Neural progenitor cell (in vitro differentiated cells): ENCODE measurements around the gene AP1G1. TPM values are rescaled to one million over a fixed set of nuclear protein-coding genes. Genes with fewer than 3 reads are reported as not detected.

Experiments used
- DNase-seq: peaks from one replicate; pipeline ENCODE4 v3.0.0-alpha.2; 2016; ENCODE audit warnings: low spot score
- H2AFZ ChIP-seq: fragments of 200-600 bp; sonication (generic); replicated peaks from 2 replicates; pipeline ENCODE4 v1.6.1; 2016; ENCODE audit warnings: antibody characterized with exemption
- H3F3A ChIP-seq: fragments of 200-600 bp; sonication (generic); 2 replicates; pipeline ENCODE4 v1.6.1; 2016; ENCODE audit warnings: antibody characterized with exemption, low read depth
- H3K27ac ChIP-seq: fragments of 200-600 bp; sonication (generic); 2 replicates; pipeline ENCODE4 v1.5.1; 2016; ENCODE audit warnings: mild to moderate bottlenecking
- H3K27me3 ChIP-seq: fragments of 200-600 bp; sonication (generic); 2 replicates; pipeline ENCODE4 v1.6.1; 2016; ENCODE audit warnings: mild to moderate bottlenecking, moderate library complexity
- H3K36me3 ChIP-seq: fragments of 200-600 bp; sonication (generic); 2 replicates; pipeline ENCODE4 v1.5.1; 2016
- H3K4me1 ChIP-seq: fragments of 200-600 bp; sonication (generic); 2 replicates; pipeline ENCODE4 v1.6.1; 2016; ENCODE audit warnings: mixed run types
- H3K4me2 ChIP-seq: fragments of 200-600 bp; sonication (generic); 2 replicates; pipeline ENCODE4 v1.6.1; 2016
- H3K4me3 ChIP-seq: fragments of 200-600 bp; sonication (generic); 2 replicates; pipeline ENCODE4 v1.5.1; 2016
- H3K79me2 ChIP-seq: fragments of 200-600 bp; sonication (generic); 2 replicates; pipeline ENCODE4 v1.6.1; 2016; ENCODE audit warnings: low read depth
- H3K9ac ChIP-seq: fragments of 200-600 bp; sonication (generic); 2 replicates; pipeline ENCODE4 v1.6.1; 2016
- H3K9me3 ChIP-seq: fragments of 200-600 bp; sonication (generic); 2 replicates; pipeline ENCODE4 v1.5.1; 2016; ENCODE audit warnings: low read depth
- H4K20me1 ChIP-seq: fragments of 200-600 bp; sonication (generic); 2 replicates; pipeline ENCODE4 v1.6.1; 2016; ENCODE audit warnings: low read depth
- H3K27ac Mint-ChIP-seq: 3 replicates; pipeline ENCODE4 v1.8.0; 2021; ENCODE audit warnings: mixed read lengths
- H3K27me3 Mint-ChIP-seq: 2 replicates; pipeline ENCODE4 v1.8.0; 2022; ENCODE audit warnings: low read depth, mild to moderate bottlenecking, inconsistent platforms, moderate library complexity, mixed read lengths; ENCODE audit not compliant: insufficient read depth
- H3K36me3 Mint-ChIP-seq: 3 replicates; pipeline ENCODE4 v1.8.0; 2021; ENCODE audit warnings: mixed read lengths
- H3K4me1 Mint-ChIP-seq: 3 replicates; pipeline ENCODE4 v1.8.0; 2021; ENCODE audit warnings: mixed read lengths
- H3K4me3 Mint-ChIP-seq: 3 replicates; pipeline ENCODE4 v1.8.0; 2021; ENCODE audit warnings: mild to moderate bottlenecking, moderate library complexity, mixed read lengths
- H3K9me3 Mint-ChIP-seq: 3 replicates; pipeline ENCODE4 v1.8.0; 2020; ENCODE audit warnings: mixed read lengths
- CTCF ChIP-seq: fragments of 200-600 bp; sonication (generic); IDR thresholded peaks from 2 replicates; pipeline ENCODE4 v1.5.1; 2017; ENCODE audit warnings: antibody characterized with exemption, mild to moderate bottlenecking
- EZH2 ChIP-seq: fragments of 200-600 bp; sonication (generic); IDR thresholded peaks from 2 replicates; pipeline ENCODE4 v1.6.1; 2017; ENCODE audit warnings: antibody characterized with exemption, mild to moderate bottlenecking, moderate library complexity
- EZH2phosphoT487 ChIP-seq: fragments of 200-600 bp; sonication (generic); IDR thresholded peaks from 2 replicates; pipeline ENCODE4 v1.6.1; 2017; ENCODE audit warnings: antibody characterized with exemption
- total RNA-seq: library from RNA; depleted of rRNA; stranded (reverse); fragments of >200 nt; gene quantifications from 2 replicates; pipeline ENCODE4 v1.2.3, GENCODE V29; 2015; ENCODE audit warnings: low replicate concordance

AP1G1 gene
- total RNA-seq, 1 donor from 2014 or later, result 72.6 TPM

- Histone ChIP-seq H3K27me3 (no peaks in the 10 kb centered on the region), H3K27ac (no peak overlapping the region), H3K4me3 (no peak overlapping the region), H3K36me3 (peaks cover 6% of the 10 kb centered on the region), H4K20me1 (no peaks in the 10 kb centered on the region), H2AFZ (no peak overlapping the region), H3F3A (no peaks in the 10 kb centered on the region), H3K4me1 (no peaks in the 10 kb centered on the region), H3K79me2 (no peaks in the 10 kb centered on the region), H3K9me3 (no peaks in the 10 kb centered on the region), H3K4me2 (no peak overlapping the region), H3K9ac (no peak overlapping the region)
- Mint-ChIP-seq H3K4me1 (no peaks in the 10 kb centered on the region), H3K4me3 (no peak overlapping the region), H3K27ac (no peak overlapping the region), H3K9me3 (no peaks in the 10 kb centered on the region), H3K36me3 (peaks cover 30% of the 10 kb centered on the region), H3K27me3 (no peaks in the 10 kb centered on the region)
- TF ChIP-seq EZH2phosphoT487 (no peak), CTCF (no peak), EZH2 (no peak)
- no peak for DNase-seq
These were observed 41.4 kb downstream of the AP1G1 start for GRCh38 chr16:71767060-71767900.

DNA sequence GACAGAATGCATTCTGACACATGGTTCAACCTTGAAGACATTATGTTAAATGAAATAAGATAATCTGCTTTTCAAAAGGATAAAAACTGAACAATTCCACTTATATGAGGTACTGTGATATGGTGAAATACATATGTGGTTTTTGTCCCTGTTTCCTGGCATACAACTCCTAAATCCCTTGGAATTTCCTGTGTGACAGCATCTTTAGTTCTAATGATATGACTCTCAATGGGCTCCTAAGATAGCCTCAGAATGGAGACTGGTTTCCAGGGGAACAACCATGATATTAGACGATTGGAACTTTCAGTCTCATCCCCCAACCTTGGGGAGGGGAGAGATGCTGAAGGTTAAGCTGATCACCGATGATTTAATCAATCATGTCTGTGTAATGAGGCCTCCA, 46.4 kb downstream of the AP1G1 start:
- no peak overlapping the region for H3K4me2 ChIP-seq
- H4K20me1 ChIP-seq, result no peaks in the 10 kb centered on the region
- H3K4me1 ChIP-seq, result no peaks in the 10 kb centered on the region
- H3K4me3 Mint-ChIP-seq, result no peak overlapping the region
- no peaks in the 10 kb centered on the region for H3K27me3 Mint-ChIP-seq
- H3K9me3 ChIP-seq, result no peaks in the 10 kb centered on the region
- no peaks in the 10 kb centered on the region for H3K9me3 Mint-ChIP-seq
- no peaks in the 10 kb centered on the region for H3K27me3 ChIP-seq
- H3K79me2 ChIP-seq, result no peaks in the 10 kb centered on the region
- peaks cover 5% of the 10 kb centered on the region for H3F3A ChIP-seq
- H2AFZ ChIP-seq, result no peak overlapping the region
- H3K4me3 ChIP-seq, result no peak overlapping the region
- H3K27ac Mint-ChIP-seq, result no peak overlapping the region
- peaks cover 6% of the 10 kb centered on the region for H3K36me3 ChIP-seq
- no peaks in the 10 kb centered on the region for H3K4me1 Mint-ChIP-seq
- TF ChIP-seq CTCF (no peak), EZH2 (no peak), EZH2phosphoT487 (no peak)
- peaks cover 32% of the 10 kb centered on the region for H3K36me3 Mint-ChIP-seq
- H3K27ac ChIP-seq, result no peak overlapping the region
- H3K9ac ChIP-seq, result no peak overlapping the region
- DNase-seq, result no peak

DNA sequence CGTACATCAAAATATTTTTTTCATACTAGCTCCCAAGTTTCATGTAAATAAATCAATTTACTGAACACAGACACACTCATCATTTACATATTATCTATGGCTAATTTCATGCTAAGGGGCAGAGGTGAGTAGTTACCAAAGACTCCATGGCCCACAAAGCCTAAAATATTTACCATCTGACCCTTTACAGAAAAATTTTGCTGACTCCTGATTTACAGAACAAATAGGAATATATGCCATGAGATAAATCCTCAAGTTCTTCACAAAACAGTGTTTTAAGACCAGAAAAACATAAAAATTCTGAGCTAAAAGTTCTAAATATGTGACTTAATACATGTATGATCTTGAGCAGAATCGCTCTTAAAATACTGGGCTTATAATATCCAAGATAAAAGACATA, 47.5 kb downstream of the AP1G1 start:
- Histone ChIP-seq H3K9me3 (no peaks in the 10 kb centered on the region), H3K4me1 (no peaks in the 10 kb centered on the region), H3K36me3 (peaks cover 10% of the 10 kb centered on the region), H3K9ac (no peak overlapping the region), H4K20me1 (no peaks in the 10 kb centered on the region), H3F3A (peaks cover 5% of the 10 kb centered on the region), H3K4me3 (no peak overlapping the region), H3K79me2 (no peaks in the 10 kb centered on the region), H2AFZ (no peak overlapping the region), H3K27me3 (no peaks in the 10 kb centered on the region), H3K4me2 (no peak overlapping the region), H3K27ac (no peak overlapping the region)
- no peaks in the 10 kb centered on the region for H3K9me3 Mint-ChIP-seq
- H3K36me3 Mint-ChIP-seq, result peaks cover 29% of the 10 kb centered on the region
- no peaks in the 10 kb centered on the region for H3K27me3 Mint-ChIP-seq
- H3K4me1 Mint-ChIP-seq, result no peaks in the 10 kb centered on the region
- no peak overlapping the region for H3K4me3 Mint-ChIP-seq
- TF ChIP-seq EZH2phosphoT487, result no peak
- TF ChIP-seq CTCF, result no peak
- TF ChIP-seq EZH2, result no peak
- H3K27ac Mint-ChIP-seq, result no peak overlapping the region
- no peak for DNase-seq
